Suprapubic skin (tissue), 3 donors: ENCODE data around the gene NCBP3.

Source experiments
- EP300 ChIP-seq: sonication (generic); formaldehyde crosslinking; IDR thresholded peaks from one replicate; pipeline ENCODE4 v1.6.1; 2017; ENCODE audit warnings: antibody characterized with exemption
- POLR2A ChIP-seq, 2 donors: fragments of 450-650 bp; IDR thresholded peaks; one replicate each; pipeline ENCODE4 v1.6.1; 2017; ENCODE audit warnings: antibody characterized with exemption in 2 of 2, mild to moderate bottlenecking in 2 of 2, moderate library complexity in 2 of 2
- TF ChIP-seq, protein P1 (sequence below), 2 donors: fragments of 200-600 bp in 1 of 2; fragments of 450-650 bp in 1 of 2; sonication (generic) in 1 of 2; IDR thresholded peaks; one replicate each; pipeline ENCODE4 v1.5.1; 2016 to 2019; ENCODE audit warnings: antibody characterized with exemption in 2 of 2, mild to moderate bottlenecking in 1 of 2, moderate library complexity in 1 of 2

DNA sequence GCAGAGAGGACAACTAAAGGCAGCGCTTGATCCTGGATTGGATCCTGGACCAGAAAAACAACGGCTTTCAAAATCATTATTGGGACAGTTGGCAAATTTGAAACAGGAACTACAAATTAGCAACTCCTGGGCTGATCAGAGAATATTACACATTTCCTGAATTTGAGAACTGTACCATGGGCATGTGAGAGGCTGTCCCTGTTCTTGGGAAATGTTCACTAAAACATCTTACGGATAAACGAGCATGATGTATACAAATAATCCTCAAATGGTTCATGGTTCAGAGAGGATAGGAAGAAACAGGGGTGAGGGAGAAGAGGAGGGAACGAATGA, 42.8 kb downstream of the NCBP3 start:
- TF ChIP-seq, protein P1, sequence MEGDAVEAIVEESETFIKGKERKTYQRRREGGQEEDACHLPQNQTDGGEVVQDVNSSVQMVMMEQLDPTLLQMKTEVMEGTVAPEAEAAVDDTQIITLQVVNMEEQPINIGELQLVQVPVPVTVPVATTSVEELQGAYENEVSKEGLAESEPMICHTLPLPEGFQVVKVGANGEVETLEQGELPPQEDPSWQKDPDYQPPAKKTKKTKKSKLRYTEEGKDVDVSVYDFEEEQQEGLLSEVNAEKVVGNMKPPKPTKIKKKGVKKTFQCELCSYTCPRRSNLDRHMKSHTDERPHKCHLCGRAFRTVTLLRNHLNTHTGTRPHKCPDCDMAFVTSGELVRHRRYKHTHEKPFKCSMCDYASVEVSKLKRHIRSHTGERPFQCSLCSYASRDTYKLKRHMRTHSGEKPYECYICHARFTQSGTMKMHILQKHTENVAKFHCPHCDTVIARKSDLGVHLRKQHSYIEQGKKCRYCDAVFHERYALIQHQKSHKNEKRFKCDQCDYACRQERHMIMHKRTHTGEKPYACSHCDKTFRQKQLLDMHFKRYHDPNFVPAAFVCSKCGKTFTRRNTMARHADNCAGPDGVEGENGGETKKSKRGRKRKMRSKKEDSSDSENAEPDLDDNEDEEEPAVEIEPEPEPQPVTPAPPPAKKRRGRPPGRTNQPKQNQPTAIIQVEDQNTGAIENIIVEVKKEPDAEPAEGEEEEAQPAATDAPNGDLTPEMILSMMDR (IDR thresholded peaks at IDR 0.05): no peak
- TF ChIP-seq POLR2A (IDR thresholded peaks at IDR 0.05): no peak
- TF ChIP-seq EP300: no peak
